Measurements from ENCODE around the gene TNRC6C.

Gene TNRC6C

DNA sequence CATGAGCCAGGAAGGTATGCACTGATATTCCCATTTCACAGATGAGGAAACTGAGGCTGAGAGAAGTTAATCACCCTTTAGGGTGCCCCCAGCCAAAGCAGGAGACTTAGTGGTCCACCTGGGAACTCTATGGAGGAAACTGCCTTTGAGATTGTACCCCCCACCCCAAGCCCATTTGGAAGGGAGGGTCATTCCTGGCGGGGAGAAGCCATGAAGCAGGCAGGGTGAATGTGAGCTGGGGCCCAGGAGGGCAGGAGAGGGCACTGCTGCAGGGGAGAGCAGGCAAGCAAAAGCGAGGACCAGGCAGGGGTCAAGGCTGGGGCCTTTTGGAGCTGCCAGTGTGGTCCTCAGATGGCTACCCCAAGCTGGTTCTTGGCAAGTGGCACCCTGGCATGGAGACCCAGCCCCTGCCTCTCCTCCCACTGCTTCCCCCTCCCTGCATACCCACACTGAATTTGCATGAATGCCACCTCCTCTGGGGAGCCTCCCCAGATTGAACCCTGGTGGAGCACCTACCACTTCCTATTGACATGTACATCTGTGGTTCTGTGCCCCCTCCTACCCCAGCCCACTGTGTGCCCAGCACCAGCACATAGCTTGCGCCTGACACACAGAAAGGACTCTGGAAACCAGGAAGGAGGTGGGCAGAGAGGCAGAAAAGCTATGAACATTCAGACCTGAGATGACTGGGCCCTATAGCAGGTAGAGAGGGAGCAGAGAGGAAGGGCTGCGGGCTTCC is 171.0 kb downstream of the TNRC6C start:
- TF ChIP-seq POLR2A (IDR thresholded peaks at IDR 0.05; ENCODE audit: low read depth, low read length) = no peak
- DNase-seq (ENCODE audit: insufficient read length, low spot score) (no peak), FAIRE-seq (no peak)

GRCh38 chr17:78130090-78130436 is 171.6 kb downstream of the TNRC6C start:
- no peak for TF ChIP-seq POLR2A (IDR thresholded peaks at IDR 0.05; ENCODE audit: low read depth, low read length)
- DNase-seq (ENCODE audit: insufficient read length, low spot score) (no peak), FAIRE-seq (no peak)

DNA sequence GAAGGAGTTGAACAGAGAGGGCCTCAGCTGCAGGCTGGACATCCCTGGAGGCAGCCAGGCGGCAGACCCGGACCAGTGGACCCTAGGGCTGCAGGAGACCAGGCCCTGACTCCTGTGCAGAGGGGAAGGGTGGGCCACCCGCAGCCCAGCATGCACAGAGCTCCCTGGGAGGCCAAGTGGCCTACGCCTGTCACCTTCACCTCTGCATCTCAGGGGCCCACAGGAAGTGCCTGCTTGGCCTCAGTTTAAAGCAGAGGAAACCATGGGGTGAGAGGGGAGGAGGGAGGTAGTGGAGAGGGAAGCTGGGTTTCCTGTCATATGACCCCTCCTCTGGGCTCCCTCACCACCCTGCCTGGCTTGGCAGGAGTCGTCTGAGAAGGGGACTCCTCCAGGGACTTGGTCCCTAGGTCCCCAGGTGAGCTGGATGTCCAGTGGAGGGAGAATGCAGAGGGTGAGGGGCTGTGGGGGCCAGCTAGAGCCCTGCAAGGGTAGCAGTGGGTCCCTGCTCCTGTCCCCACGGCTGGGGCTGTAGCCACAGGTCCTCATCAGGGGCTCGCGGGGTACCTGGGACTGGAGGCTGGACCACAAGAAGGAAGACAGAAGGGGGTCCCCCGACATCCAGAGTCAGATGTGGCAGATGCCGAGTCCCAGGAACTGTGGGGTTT is 172.1 kb downstream of the TNRC6C start, which contains the start of gene TMC8:
Gene TMC8, plus strand, starts transcription at position 335 of the 665 bp plus-strand sequence. CDS start 818 bp downstream, outside the sequence.
- FAIRE-seq (no peak), DNase-seq (ENCODE audit: insufficient read length, low spot score) (no peak)
- TF ChIP-seq POLR2A (IDR thresholded peaks at IDR 0.05; ENCODE audit: low read depth, low read length) = no peak

- no peak for TF ChIP-seq POLR2A (IDR thresholded peaks at IDR 0.05; ENCODE audit: low read depth, low read length)
- DNase-seq (ENCODE audit: insufficient read length, low spot score) (no peak), FAIRE-seq (no peak)
These were observed 172.9 kb downstream of the TNRC6C start for GRCh38 chr17:78131172-78132083.

DNA sequence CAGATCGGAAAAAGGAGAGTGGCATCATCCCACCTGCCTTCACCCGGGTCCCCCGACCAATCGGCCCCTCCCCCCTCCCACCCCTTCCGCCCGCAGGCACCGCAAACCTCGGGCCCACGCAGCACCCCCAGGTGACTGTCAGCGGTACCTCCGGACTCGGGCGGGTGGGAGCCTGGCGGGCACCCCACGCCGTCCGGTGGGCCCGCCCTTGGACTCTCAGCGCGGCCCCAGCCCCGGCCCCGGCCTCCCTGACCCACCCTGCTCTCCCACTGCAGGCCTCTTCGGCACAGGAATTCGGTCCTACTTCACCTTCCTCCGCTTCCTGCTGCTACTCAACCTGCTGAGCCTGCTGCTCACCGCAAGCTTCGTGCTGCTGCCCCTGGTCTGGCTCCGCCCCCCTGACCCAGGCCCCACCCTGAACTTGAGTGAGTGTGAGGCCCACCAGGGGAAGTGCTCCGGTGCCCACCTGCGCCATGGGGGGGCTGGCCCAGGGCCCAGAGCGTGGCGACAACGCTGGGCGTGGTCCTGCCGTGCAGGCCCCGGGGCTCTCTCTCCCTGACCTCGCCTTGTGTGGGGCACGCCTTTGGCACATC is 173.7 kb downstream of the TNRC6C start:
- TF ChIP-seq POLR2A (IDR thresholded peaks at IDR 0.05; ENCODE audit: low read depth, low read length) = no peak
- FAIRE-seq (no peak), DNase-seq (ENCODE audit: insufficient read length, low spot score) (no peak)

DNA sequence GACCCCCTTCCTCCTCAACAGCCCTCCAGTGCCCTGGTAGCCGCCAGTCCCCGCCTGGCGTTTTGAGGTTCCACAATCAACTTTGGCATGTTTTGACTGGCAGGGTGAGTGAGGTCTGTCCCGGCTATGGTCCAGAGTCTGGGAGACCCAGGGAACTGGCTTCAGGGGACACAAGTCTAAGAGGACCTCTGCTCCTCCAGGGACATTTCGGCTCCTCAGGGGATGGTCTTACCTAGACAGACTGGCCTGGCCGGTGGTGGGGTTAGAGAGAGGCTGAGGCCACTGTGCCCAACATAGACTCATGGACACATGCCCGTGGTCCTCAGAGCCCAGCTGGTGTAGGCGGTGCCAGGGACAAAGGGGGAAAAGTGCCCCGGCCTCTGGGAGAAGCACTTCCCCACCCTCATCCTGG is 174.3 kb downstream of the TNRC6C start:
- FAIRE-seq (no peak), DNase-seq (ENCODE audit: insufficient read length, low spot score) (no peak)
- no peak for TF ChIP-seq POLR2A (IDR thresholded peaks at IDR 0.05; ENCODE audit: low read depth, low read length)

DNA sequence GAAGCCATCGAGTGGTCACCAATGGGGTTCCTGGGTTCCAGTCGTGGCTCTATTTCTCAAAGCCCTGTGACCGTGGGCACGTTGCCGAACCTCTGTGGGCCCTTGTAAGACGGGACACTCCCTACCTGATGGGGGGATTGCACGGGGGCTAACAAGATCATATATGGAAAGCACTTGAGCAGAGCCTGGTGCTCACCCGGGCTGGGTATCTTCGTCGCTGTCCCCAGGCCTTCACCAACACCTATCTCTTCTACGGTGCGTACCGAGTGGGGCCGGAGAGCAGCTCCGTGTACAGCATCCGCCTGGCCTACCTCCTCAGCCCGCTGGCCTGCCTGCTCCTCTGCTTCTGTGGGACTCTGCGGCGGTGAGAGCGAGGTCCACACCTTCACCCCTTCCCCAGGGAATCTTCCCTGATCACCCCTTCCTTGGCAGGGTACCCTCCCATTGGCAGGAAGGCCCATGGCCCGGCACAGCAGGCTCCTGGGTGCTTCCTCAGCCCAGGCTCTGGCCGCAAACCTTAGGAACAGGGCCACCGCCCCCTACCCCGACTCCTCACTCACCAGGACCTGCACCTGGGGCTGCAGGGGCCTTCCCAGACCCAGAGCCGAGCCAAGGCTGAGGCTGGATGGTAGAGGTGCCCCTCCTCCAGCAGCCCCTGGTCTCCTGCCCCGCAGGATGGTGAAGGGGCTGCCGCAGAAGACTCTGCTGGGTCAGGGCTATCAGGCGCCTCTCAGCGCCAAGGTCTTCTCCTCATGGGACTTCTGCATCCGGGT is 174.9 kb downstream of the TNRC6C start:
- DNase-seq (ENCODE audit: insufficient read length, low spot score) = no peak
- no peak for FAIRE-seq
- no peak for TF ChIP-seq POLR2A (IDR thresholded peaks at IDR 0.05; ENCODE audit: low read depth, low read length)

DNA sequence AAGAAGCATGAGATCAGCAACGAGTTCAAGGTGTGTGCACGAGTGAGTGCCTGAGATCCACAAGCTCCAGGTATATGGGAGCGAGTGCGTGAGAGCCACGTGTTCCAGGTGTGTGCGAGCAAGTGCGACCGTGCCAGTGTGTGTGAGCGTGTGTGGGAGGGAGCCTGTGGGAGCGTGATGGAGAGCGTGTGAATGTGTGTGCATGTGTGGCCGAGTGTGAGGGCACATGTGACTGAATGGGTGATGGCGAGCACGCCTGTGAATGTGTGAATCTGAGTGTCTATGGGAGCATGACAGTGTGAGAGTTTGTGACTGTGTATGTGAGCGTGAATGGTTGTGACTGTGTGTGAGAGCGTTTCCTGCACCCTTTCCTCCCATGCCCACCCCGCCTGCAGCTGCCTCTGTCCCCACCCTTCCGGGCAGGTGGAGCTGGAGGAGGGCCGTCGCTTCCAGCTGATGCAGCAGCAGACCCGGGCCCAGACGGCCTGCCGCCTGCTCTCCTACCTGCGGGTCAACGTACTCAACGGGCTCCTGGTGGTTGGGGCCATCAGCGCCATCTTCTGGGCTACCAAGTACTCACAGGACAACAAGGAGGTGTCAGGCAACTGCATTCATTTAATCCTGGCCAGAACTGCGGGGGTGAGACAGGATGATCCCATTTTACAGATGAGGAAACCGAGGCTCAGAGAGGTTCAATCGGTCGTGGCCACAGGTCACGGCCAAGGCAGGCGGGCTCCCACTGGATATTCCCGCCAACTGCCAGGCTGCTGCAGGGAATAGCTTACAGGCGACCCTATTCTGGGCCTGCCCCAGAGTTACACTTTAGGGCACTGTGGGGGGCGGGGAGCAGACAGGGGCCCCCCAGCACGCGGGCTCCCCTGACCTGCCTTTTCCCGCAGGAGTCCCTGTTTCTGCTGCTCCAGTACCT is 175.7 kb downstream of the TNRC6C start:
- DNase-seq (ENCODE audit: insufficient read length, low spot score) = peak; percentile 69
- no peak for TF ChIP-seq POLR2A (IDR thresholded peaks at IDR 0.05; ENCODE audit: low read depth, low read length)
- FAIRE-seq = no peak

DNA sequence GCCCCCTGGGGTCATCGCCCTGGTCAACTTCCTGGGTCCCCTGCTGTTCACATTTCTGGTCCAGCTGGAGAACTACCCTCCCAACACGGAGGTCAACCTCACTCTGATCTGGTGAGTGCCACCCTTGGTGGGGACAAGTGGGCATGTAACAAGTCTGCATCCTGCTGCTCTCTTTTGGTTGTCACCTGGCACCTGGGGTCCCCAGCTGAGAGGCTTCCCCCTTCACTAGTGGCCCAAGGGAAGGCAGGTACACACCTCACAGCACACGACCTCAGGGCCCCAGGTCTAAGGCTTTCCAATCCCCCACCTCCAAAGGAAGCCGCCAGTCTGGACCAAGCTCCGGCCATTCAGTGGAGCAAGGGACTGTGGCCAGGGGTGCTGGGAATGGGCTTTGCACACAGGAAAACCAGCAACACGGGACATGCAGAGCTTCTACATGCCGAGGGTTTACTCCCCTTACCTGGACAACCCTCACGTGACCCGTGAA is 176.4 kb downstream of the TNRC6C start:
- DNase-seq (ENCODE audit: insufficient read length, low spot score) (no peak), FAIRE-seq (no peak)
- no peak for TF ChIP-seq POLR2A (IDR thresholded peaks at IDR 0.05; ENCODE audit: low read depth, low read length)

DNA sequence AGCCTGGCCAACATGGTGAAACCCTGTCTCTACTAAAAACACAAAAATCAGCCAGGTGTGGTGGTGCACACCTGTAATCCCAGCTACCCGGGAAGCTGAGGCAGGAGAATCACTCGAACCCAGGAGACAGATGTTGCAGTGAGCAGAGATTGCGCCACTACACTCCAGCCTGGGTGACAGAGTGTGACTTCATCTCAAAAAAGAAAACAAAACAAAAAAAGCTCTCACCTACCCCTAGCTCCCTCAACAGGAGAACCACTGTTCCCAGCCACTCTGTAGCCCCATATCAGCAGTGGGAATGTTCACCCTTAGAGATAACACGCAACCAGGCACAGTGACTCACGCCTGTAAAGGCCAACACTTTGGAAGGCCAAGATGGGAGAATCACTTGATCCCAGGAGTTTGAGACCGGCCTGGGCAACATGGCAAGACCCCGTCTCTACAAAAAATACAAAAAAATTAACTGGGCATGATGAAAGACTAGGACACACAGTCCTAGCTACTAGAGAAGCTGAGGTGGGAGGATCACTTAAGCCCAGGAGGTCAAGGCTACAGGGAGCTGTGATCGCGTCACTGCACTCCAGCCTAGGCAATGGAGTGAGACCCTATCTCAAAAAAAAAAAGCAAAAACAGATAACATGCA is 177.5 kb downstream of the TNRC6C start:
- DNase-seq (ENCODE audit: insufficient read length, low spot score) (no peak), FAIRE-seq (no peak)
- TF ChIP-seq POLR2A (IDR thresholded peaks at IDR 0.05; ENCODE audit: low read depth, low read length) = no peak

- no peak for DNase-seq (ENCODE audit: insufficient read length, low spot score)
These were observed 179.1 kb downstream of the TNRC6C start for GRCh38 chr17:78137392-78138203.

More at GRCh38 chr17:78137392-78138203, 179.1 kb downstream of the TNRC6C start:
- TF ChIP-seq POLR2A (IDR thresholded peaks at IDR 0.05; ENCODE audit: low read depth, low read length) = no peak
- no peak for FAIRE-seq
